ACC112 (cell line): Measurements from ENCODE around the gene SERF2.

Experiments used
- H2AFZ ChIP-seq: fragments of 200-600 bp; sonication (generic); one replicate; pipeline ENCODE4 v1.6.0; 2017; ENCODE audit warnings: antibody characterized with exemption, low read length; ENCODE audit not compliant: unreplicated experiment
- H3K27ac ChIP-seq: fragments of 200-600 bp; sonication (generic); 2 replicates; pipeline ENCODE4 v1.5.1; 2014; ENCODE audit warnings: low read depth, mild to moderate bottlenecking, antibody characterized with exemption, low read length, moderate library complexity
- H3K27me3 ChIP-seq: fragments of 200-600 bp; sonication (generic); 2 replicates; pipeline ENCODE4 v1.6.1; 2014; ENCODE audit warnings: mild to moderate bottlenecking, antibody characterized with exemption, low read length, moderate library complexity, mixed read lengths; ENCODE audit not compliant: insufficient read depth
- H3K36me3 ChIP-seq: fragments of 200-600 bp; sonication (generic); 2 replicates; pipeline ENCODE4 v1.6.1; 2016; ENCODE audit warnings: mild to moderate bottlenecking, antibody characterized with exemption, low read length, moderate library complexity, mixed read lengths; ENCODE audit not compliant: insufficient read depth
- H3K4me1 ChIP-seq: fragments of 200-600 bp; sonication (generic); one replicate; pipeline ENCODE4 v1.6.1; 2016; ENCODE audit warnings: low read length, mixed read lengths; ENCODE audit not compliant: insufficient read depth, unreplicated experiment, control insufficient read depth
- H3K4me3 ChIP-seq: fragments of 200-600 bp; sonication (generic); 2 replicates; pipeline ENCODE4 v1.5.1; 2014; ENCODE audit warnings: mild to moderate bottlenecking, low read depth, low read length
- H3K79me2 ChIP-seq: fragments of 200-600 bp; sonication (generic); one replicate; pipeline ENCODE4 v1.6.0; 2016; ENCODE audit warnings: low read length; ENCODE audit not compliant: control insufficient read depth, unreplicated experiment, insufficient read depth

SERF2 gene

GRCh38 chr15:43772624-43773023 is 19.5 kb upstream of the SERF2 start:
- Histone ChIP-seq H3K36me3 (peaks cover 44% of the 10 kb centered on the region), H2AFZ (no peak overlapping the region), H3K4me3 (no peak overlapping the region), H3K27me3 (no peaks in the 10 kb centered on the region), H3K79me2 (no peaks in the 10 kb centered on the region), H3K27ac (no peak overlapping the region), H3K4me1 (peaks cover 7% of the 10 kb centered on the region)

- Histone ChIP-seq H3K79me2 (no peaks in the 10 kb centered on the region), H2AFZ (no peak overlapping the region), H3K27me3 (no peaks in the 10 kb centered on the region), H3K4me1 (peaks cover 7% of the 10 kb centered on the region), H3K27ac (no peak overlapping the region), H3K4me3 (no peak overlapping the region), H3K36me3 (peaks cover 36% of the 10 kb centered on the region)
Measured at GRCh38 chr15:43774062-43774461, 18.1 kb upstream of the SERF2 start.

- Histone ChIP-seq H3K36me3 (peaks cover 26% of the 10 kb centered on the region), H2AFZ (no peak overlapping the region), H3K4me1 (peaks cover 7% of the 10 kb centered on the region), H3K79me2 (no peaks in the 10 kb centered on the region), H3K27ac (0 out of 2 replicates have a peak overlapping the region, but pooled peaks have one; percentile 7), H3K27me3 (no peaks in the 10 kb centered on the region), H3K4me3 (no peak overlapping the region)
Measured at GRCh38 chr15:43775411-43775965, 16.6 kb upstream of the SERF2 start.

GRCh38 chr15:43776101-43776717 is 15.9 kb upstream of the SERF2 start:
- Histone ChIP-seq H2AFZ (no peak overlapping the region), H3K27ac (no peak overlapping the region), H3K36me3 (peaks cover 20% of the 10 kb centered on the region)

GRCh38 chr15:43776718-43777266 is 15.3 kb upstream of the SERF2 start, which contains the start of gene ELL3:
Gene ELL3 (minus strand): TSS chr15:43776966. CDS start chr15:43776901, 65 bp downstream.
- Histone ChIP-seq H3K27ac (peak within 1 kb of the TSS; percentile 76), H3K79me2 (no peaks in the 10 kb centered on the region), H2AFZ (peak within 1 kb of the TSS; percentile 82)

More at GRCh38 chr15:43776101-43776717, 15.9 kb upstream of the SERF2 start:
- H3K27me3 ChIP-seq = no peaks in the 10 kb centered on the region
- H3K4me1 ChIP-seq = peaks cover 7% of the 10 kb centered on the region
- H3K4me3 ChIP-seq = peak overlapping the region; percentile 84
- no peaks in the 10 kb centered on the region for H3K79me2 ChIP-seq

GRCh38 chr15:43777267-43777914 is 14.7 kb upstream of the SERF2 start:
- H3K27ac ChIP-seq = peak overlapping the region; percentile 76
- H3K4me3 ChIP-seq = peak overlapping the region; percentile 84
- no peaks in the 10 kb centered on the region for H3K27me3 ChIP-seq
- peak overlapping the region; percentile 82 for H2AFZ ChIP-seq
- H3K4me1 ChIP-seq = peaks cover 7% of the 10 kb centered on the region
- H3K36me3 ChIP-seq = peaks cover 8% of the 10 kb centered on the region
- H3K79me2 ChIP-seq = no peaks in the 10 kb centered on the region

More at GRCh38 chr15:43776718-43777266, 15.3 kb upstream of the SERF2 start, which contains the start of gene ELL3:
- peaks cover 14% of the 10 kb centered on the region for H3K36me3 ChIP-seq
- no peaks in the 10 kb centered on the region for H3K27me3 ChIP-seq
- peaks cover 7% of the 10 kb centered on the region for H3K4me1 ChIP-seq
- H3K4me3 ChIP-seq = peak within 1 kb of the TSS; percentile 84

GRCh38 chr15:43779016-43779415 is 13.1 kb upstream of the SERF2 start:
- Histone ChIP-seq H2AFZ (no peak overlapping the region), H3K79me2 (no peaks in the 10 kb centered on the region), H3K36me3 (no peaks in the 10 kb centered on the region), H3K27ac (no peak overlapping the region), H3K4me1 (peaks cover 7% of the 10 kb centered on the region), H3K27me3 (no peaks in the 10 kb centered on the region), H3K4me3 (no peak overlapping the region)

- peaks cover 7% of the 10 kb centered on the region; the same call in 1 of the 2 replicates for H3K36me3 ChIP-seq
- H3K79me2 ChIP-seq = peaks cover 23% of the 10 kb centered on the region
- H2AFZ ChIP-seq = no peak overlapping the region
- H3K27me3 ChIP-seq = no peaks in the 10 kb centered on the region
- no peak overlapping the region for H3K27ac ChIP-seq
- H3K4me1 ChIP-seq = peaks cover 16% of the 10 kb centered on the region
- no peak overlapping the region for H3K4me3 ChIP-seq
Measured at GRCh38 chr15:43789409-43789808, 2.7 kb upstream of the SERF2 start.

GRCh38 chr15:43792761-43793476 is 799 bp downstream of the SERF2 start:
- Histone ChIP-seq H3K4me3 (peak overlapping the region; percentile 99), H3K79me2 (peaks cover 36% of the 10 kb centered on the region), H3K36me3 (peaks cover 32% of the 10 kb centered on the region), H3K27me3 (no peaks in the 10 kb centered on the region), H3K27ac (peak overlapping the region; percentile 89), H3K4me1 (peaks cover 28% of the 10 kb centered on the region), H2AFZ (no peak overlapping the region)

- no peak overlapping the region for H2AFZ ChIP-seq
- peak overlapping the region; percentile 89 for H3K27ac ChIP-seq
- no peaks in the 10 kb centered on the region for H3K27me3 ChIP-seq
- peaks cover 36% of the 10 kb centered on the region for H3K79me2 ChIP-seq
- peaks cover 32% of the 10 kb centered on the region for H3K36me3 ChIP-seq
- peak overlapping the region; percentile 99 for H3K4me3 ChIP-seq
- peaks cover 32% of the 10 kb centered on the region for H3K4me1 ChIP-seq
Measured at GRCh38 chr15:43793647-43794046, 1.5 kb downstream of the SERF2 start.
